HPDE6-E6E7 (cell line): ENCODE measurements around the gene ARMC3.
"Not testable (repeated sequence)": the region's sequence is repeated elsewhere in the genome, so short reads cannot be mapped to it uniquely, and the experiment has no call there.

Experiments
- DNase-seq: peaks from one replicate; pipeline ENCODE4 v3.0.0; 2011; ENCODE audit warnings: missing footprints; ENCODE audit errors: extremely low spot score

The ARMC3 gene

GRCh38 chr10:22927661-22928403 lies at the start of gene ARMC3:
Gene ARMC3 (plus strand): TSS chr10:22928053. CDS start chr10:22931997, 3,944 bp downstream.
- DNase-seq = no peak

GRCh38 chr10:22891797-22892196 lies 36.1 kb upstream of the ARMC3 start:
- DNase-seq = no peak

GRCh38 chr10:22893781-22894180 lies 34.1 kb upstream of the ARMC3 start:
- no peak for DNase-seq

- no peak for DNase-seq
These were observed 33.1 kb upstream of the ARMC3 start for GRCh38 chr10:22894714-22895113.

GRCh38 chr10:22895252-22895651 lies 32.6 kb upstream of the ARMC3 start:
- no peak for DNase-seq

- DNase-seq = no peak
These were observed 30.5 kb upstream of the ARMC3 start for GRCh38 chr10:22897371-22897770.

GRCh38 chr10:22899307-22899706 lies 28.5 kb upstream of the ARMC3 start:
- DNase-seq = no peak

GRCh38 chr10:22899775-22900174 lies 28.1 kb upstream of the ARMC3 start:
- no peak for DNase-seq

- DNase-seq = no peak
These were observed 26.8 kb upstream of the ARMC3 start for GRCh38 chr10:22900841-22901601.

GRCh38 chr10:22902147-22902546 lies 25.7 kb upstream of the ARMC3 start:
- DNase-seq = not testable (repeated sequence)

- DNase-seq = no peak
These were observed 24.2 kb upstream of the ARMC3 start for GRCh38 chr10:22903694-22904093.

GRCh38 chr10:22906767-22907166 lies 21.1 kb upstream of the ARMC3 start:
- no peak for DNase-seq

- DNase-seq = no peak
These were observed 19.0 kb upstream of the ARMC3 start for GRCh38 chr10:22908837-22909236.

- DNase-seq = not testable (repeated sequence)
These were observed 18.2 kb upstream of the ARMC3 start for GRCh38 chr10:22909673-22910072.

GRCh38 chr10:22911067-22911466 lies 16.8 kb upstream of the ARMC3 start:
- DNase-seq = no peak

- DNase-seq = no peak
These were observed 15.7 kb upstream of the ARMC3 start for GRCh38 chr10:22911889-22912762.

GRCh38 chr10:22912763-22913384 lies 15.0 kb upstream of the ARMC3 start:
- no peak for DNase-seq

- DNase-seq = no peak
These were observed 14.3 kb upstream of the ARMC3 start for GRCh38 chr10:22913474-22914092.

GRCh38 chr10:22915314-22915713 lies 12.5 kb upstream of the ARMC3 start:
- no peak for DNase-seq

- no peak for DNase-seq
These were observed 2.8 kb upstream of the ARMC3 start for GRCh38 chr10:22925088-22925487.

GRCh38 chr10:22927166-22927565 lies 687 bp upstream of the ARMC3 start:
- no peak for DNase-seq
